Activated T-helper 1 cell treated with anti-CD3 and anti-CD28 coated beads, Interleukin-12 subunit alpha, Interleukin-12 subunit beta, Interleukin-2, Interleukin-4 antibody, amounts not matched to agents 30 ng/mL and 10 ng/mL and 1 ng/mL, durations not matched to agents 14 hours and 24 hours and 36 hours (primary cell): ENCODE measurements around the gene HES4. TPM values are rescaled to one million over a fixed set of nuclear protein-coding genes. Genes with fewer than 3 reads are reported as not detected.
A peak's percentile ranks its signal among the peaks of the same experiment; 100 is the strongest.

ENCODE experiments used
- DNase-seq: peaks from one replicate; pipeline ENCODE4 v3.0.0; 2021; ENCODE audit warnings: low spot score
- H3K27ac Mint-ChIP-seq: one replicate; pipeline ENCODE4 v1.8.0; 2021; ENCODE audit warnings: mild to moderate bottlenecking, mixed read lengths
- H3K27me3 Mint-ChIP-seq: one replicate; pipeline ENCODE4 v1.8.0; 2022; ENCODE audit warnings: mild to moderate bottlenecking, moderate library complexity, mixed read lengths; ENCODE audit not compliant: insufficient read depth
- H3K36me3 Mint-ChIP-seq: one replicate; pipeline ENCODE4 v1.8.0; 2021; ENCODE audit warnings: low read depth, mixed read lengths
- H3K4me1 Mint-ChIP-seq: one replicate; pipeline ENCODE4 v1.8.0; 2021; ENCODE audit warnings: low read depth, mixed read lengths
- H3K4me3 Mint-ChIP-seq: one replicate; pipeline ENCODE4 v1.8.0; 2021; ENCODE audit warnings: mild to moderate bottlenecking, moderate library complexity, mixed read lengths
- H3K9me3 Mint-ChIP-seq: one replicate; pipeline ENCODE4 v1.8.0; 2021; ENCODE audit warnings: mixed read lengths
- intact Hi-C: fragments of 100-400 bp; cut with micrococcal nuclease; formaldehyde crosslinking; loops from one replicate; pipeline ENCODE4 v1.15.1; 2024
- total RNA-seq: library from RNA; stranded (reverse); gene quantifications from 2 replicates; pipeline ENCODE4 v1.2.3, GENCODE V29; 2022

HES4 gene
- total RNA-seq, 1 donor from 2014 or later: 1.8 TPM

DNA sequence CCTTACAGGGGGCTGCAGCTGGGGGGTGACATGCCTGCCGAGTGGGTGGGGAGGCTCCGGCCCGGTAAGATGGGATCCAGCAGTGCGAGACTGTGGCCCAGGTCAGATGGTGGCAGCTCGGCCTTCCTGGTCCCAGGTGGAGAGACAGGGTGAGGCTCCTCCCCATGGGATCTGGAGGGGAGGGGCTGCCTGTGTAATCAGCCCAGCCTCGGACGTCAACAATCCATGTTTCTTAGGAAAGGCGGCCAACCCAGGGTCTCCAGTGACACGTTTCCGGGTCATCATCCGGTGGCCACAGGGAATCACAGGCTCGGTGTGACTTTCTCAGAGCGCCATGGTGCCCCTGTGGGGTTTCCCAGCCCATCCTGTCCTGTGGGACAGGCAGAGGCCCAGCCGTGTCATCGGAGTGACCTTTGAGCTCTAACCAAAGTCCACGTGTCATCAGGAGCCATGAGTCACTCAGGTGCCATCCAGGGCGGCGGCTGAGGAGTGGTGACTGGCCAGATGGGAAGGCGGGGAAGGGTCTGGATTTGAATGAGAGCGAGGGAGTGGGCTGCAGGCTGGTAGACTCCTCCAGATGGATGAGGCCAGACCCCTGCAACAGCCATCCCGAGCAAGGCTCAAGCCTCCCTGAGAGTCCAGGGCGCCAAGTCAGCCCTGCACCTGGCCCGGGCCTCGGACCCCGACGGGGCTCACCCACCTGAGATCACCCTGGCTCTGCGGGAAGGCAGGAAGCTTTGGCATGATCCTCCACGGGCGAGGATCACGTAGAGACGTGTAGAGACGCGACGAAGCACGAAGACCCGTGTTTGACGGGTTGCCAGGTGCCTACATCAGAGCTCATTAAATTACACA is 6.6 kb upstream of the HES4 start:
- Mint-ChIP-seq H3K36me3 (no peaks in the 10 kb centered on the region), H3K27me3 (peaks cover 29% of the 10 kb centered on the region), H3K4me3 (no peak overlapping the region), H3K9me3 (no peaks in the 10 kb centered on the region), H3K4me1 (peaks cover 11% of the 10 kb centered on the region), H3K27ac (no peak overlapping the region)
- DNase-seq: no peak
- intact Hi-C loops: no loop called here

- Mint-ChIP-seq H3K4me3 (no peak overlapping the region), H3K27me3 (peaks cover 29% of the 10 kb centered on the region), H3K4me1 (peaks cover 11% of the 10 kb centered on the region), H3K36me3 (no peaks in the 10 kb centered on the region), H3K9me3 (no peaks in the 10 kb centered on the region), H3K27ac (no peak overlapping the region)
- DNase-seq: no peak
- intact Hi-C loops: no loop called here
Measured at GRCh38 chr1:1005774-1006304, 5.9 kb upstream of the HES4 start.

- Mint-ChIP-seq H3K4me1 (peaks cover 11% of the 10 kb centered on the region), H3K27me3 (peaks cover 29% of the 10 kb centered on the region), H3K27ac (no peak overlapping the region), H3K9me3 (no peaks in the 10 kb centered on the region), H3K36me3 (no peaks in the 10 kb centered on the region), H3K4me3 (peak overlapping the region; percentile 32)
- intact Hi-C loops: no loop called here
- DNase-seq: no peak
Measured at GRCh38 chr1:1004780-1005697, 5.1 kb upstream of the HES4 start.

DNA sequence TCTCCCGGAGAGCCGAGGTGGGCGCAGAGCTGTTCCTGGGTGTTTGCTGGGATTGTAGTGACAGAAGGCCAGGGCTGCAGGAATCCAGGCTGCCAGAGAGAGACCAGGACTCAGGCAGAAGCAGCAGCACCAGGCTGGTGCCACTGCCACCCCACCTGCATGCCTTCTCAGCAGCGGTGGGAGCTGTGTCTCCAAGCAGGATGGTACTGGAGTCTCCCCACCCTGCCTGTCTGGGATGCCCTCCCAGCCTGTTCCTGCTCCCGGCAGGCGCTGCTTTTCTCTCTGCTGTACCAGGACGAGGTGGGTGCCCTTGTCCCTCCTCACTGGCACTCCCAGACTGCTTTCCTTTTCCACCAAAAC is 4.5 kb upstream of the HES4 start:
- H3K27me3 Mint-ChIP-seq: peaks cover 29% of the 10 kb centered on the region
- no peaks in the 10 kb centered on the region for H3K36me3 Mint-ChIP-seq
- H3K4me3 Mint-ChIP-seq: no peak overlapping the region
- peaks cover 11% of the 10 kb centered on the region for H3K4me1 Mint-ChIP-seq
- H3K9me3 Mint-ChIP-seq: no peaks in the 10 kb centered on the region
- no peak overlapping the region for H3K27ac Mint-ChIP-seq
- intact Hi-C loops: no loop called here
- DNase-seq: no peak

DNA sequence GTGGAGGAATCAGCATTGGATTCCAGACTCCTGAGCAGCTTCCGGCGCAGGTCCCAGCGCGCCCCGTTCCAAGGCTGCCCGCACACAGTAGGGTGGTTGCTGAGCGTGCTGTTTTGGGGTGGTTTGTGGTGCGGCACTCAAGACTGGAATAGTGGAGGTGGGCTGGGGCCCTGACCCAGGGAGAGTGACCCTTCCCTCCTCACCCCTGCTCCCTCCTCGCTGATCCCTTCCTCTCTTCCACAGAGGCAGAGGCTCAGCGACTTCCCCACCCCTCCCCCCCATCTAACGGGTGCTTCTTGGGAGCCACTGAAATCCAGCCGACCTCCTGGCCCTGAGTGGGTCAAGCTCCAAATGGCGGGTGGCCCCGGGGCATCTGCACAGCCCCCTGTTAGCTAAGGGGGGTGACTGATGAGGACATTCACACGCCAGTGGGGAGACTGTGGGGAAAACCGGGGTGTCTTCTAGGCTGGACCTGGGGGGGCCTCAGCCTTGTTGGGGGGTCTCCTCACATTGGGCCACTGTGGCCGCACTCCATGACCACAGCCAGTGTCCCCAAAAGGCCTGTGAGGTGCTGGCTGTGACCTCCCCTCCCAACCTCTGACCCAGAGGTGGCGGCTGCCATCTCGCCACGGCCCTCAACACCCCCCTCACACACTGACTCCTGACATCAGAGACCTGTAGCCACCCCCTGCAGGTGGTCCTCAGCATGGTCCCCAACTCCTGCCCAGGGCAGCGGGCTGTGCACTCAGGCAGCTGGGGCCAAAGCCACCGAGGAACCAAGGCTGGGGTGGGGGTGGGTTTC is 3.9 kb upstream of the HES4 start:
- Mint-ChIP-seq H3K36me3 (no peaks in the 10 kb centered on the region), H3K27me3 (peaks cover 25% of the 10 kb centered on the region), H3K27ac (no peak overlapping the region), H3K4me1 (peaks cover 11% of the 10 kb centered on the region), H3K4me3 (no peak overlapping the region), H3K9me3 (no peaks in the 10 kb centered on the region)
- no peak for DNase-seq
- intact Hi-C loops: no loop called here

- peaks cover 30% of the 10 kb centered on the region for H3K27me3 Mint-ChIP-seq
- H3K4me3 Mint-ChIP-seq: peak overlapping the region; percentile 66
- DNase-seq: no peak
- H3K4me1 Mint-ChIP-seq: peaks cover 11% of the 10 kb centered on the region
- intact Hi-C loops: loop anchor here (2.0 kb wide), 1 partner anchor 16 kb away; no protein-coding TSS in a partner anchor
- H3K27ac Mint-ChIP-seq: peak overlapping the region; percentile 78
- no peaks in the 10 kb centered on the region for H3K9me3 Mint-ChIP-seq
- no peaks in the 10 kb centered on the region for H3K36me3 Mint-ChIP-seq
Measured at GRCh38 chr1:1001057-1001783, 1.3 kb upstream of the HES4 start.

DNA sequence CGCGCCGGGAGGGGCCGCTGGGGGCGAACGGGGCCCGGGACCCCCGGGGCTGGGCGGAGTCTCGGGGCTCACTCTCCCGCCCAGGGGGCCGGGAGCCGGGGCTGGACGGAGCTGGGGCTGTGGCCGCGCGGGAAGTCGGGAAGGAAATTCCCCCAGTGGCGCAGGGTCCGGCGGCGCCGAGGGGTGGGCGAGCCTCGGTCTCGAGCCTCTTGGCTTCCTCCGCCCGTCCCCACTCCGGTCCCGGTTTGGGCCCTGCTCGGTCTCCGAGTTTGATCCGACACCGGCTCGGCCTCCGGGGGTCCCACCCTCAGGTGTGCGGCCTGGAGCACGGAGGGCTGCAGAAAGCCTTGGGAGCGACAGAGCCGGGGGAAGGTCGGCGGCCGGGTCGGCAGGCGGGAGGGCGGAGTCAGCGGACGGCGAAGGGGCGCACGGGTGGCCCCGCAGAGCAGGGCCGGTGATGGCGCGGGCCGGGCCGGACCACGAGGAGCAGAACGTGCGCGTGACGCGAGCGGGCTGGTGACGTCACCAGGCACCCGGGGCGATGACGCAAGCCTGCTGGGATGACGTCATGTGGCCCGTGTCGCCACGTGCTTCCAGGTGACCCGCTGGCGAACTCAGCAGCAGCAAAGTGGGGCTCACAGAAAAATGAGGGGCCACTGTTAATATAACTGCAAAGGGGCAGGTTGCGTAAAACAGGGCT is 610 bp upstream of the HES4 start:
- H3K27ac Mint-ChIP-seq: peak overlapping the region; percentile 78
- no peaks in the 10 kb centered on the region for H3K9me3 Mint-ChIP-seq
- peaks cover 34% of the 10 kb centered on the region for H3K27me3 Mint-ChIP-seq
- peak; percentile 56 for DNase-seq
- H3K4me1 Mint-ChIP-seq: peaks cover 11% of the 10 kb centered on the region
- intact Hi-C loops: loop anchor here (1.0 to 2.0 kb wide), 3 partner anchors 13 to 116 kb away; partner anchors contain the start of genes C1orf159 and ISG15
- no peaks in the 10 kb centered on the region for H3K36me3 Mint-ChIP-seq
- H3K4me3 Mint-ChIP-seq: peak overlapping the region; percentile 66

DNA sequence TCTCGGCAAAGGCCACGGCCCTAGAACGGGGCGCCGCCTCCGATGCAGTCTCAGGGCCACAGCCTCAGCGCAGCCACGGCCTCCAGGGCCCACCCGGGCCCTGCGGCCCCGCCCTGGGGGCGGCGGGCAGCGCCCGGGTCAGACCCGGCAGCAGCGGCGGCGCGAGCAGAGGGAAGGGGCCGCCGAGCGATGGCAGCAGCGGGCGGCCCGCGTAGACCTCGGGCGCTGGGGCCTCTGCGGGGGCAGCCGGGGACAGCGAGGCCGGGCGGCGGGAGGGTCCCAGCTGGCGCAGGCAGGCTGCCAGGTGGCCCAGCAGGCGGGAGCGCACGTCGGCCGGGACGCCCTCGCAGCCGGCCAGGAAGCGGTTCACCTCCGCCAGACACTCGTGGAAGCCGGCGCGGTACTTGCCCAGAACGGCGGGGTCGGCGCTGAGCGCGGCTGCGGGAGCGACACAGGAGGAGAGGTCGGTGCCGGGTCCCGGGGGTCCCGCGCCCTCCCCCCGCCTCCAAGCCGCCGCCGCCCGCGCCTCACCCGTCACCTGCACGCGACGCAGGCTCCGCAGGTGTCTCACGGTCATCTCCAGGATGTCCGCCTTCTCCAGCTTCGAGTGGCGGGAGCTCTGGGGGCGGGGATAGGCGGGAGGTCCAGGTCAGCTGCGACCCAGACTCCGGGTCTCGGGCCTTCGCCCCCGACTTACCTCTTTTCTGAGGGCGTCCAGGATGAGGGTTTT is 737 bp downstream of the HES4 start:
- no peaks in the 10 kb centered on the region for H3K9me3 Mint-ChIP-seq
- H3K4me1 Mint-ChIP-seq: no peaks in the 10 kb centered on the region
- intact Hi-C loops: no loop called here
- no peak overlapping the region for H3K27ac Mint-ChIP-seq
- H3K36me3 Mint-ChIP-seq: no peaks in the 10 kb centered on the region
- H3K27me3 Mint-ChIP-seq: peaks cover 32% of the 10 kb centered on the region
- no peak overlapping the region for H3K4me3 Mint-ChIP-seq
- no peak for DNase-seq

- H3K4me3 Mint-ChIP-seq: no peak overlapping the region
- H3K27ac Mint-ChIP-seq: no peak overlapping the region
- intact Hi-C loops: no loop called here
Measured at GRCh38 chr1:998745-998994, 1.2 kb downstream of the HES4 start.

GRCh38 chr1:997993-998744 is 1.7 kb downstream of the HES4 start:
- H3K27me3 Mint-ChIP-seq: peaks cover 31% of the 10 kb centered on the region
- no peaks in the 10 kb centered on the region for H3K36me3 Mint-ChIP-seq
- H3K4me1 Mint-ChIP-seq: no peaks in the 10 kb centered on the region
- no peak overlapping the region for H3K27ac Mint-ChIP-seq
- intact Hi-C loops: no loop called here
- DNase-seq: no peak
- no peaks in the 10 kb centered on the region for H3K9me3 Mint-ChIP-seq
- no peak overlapping the region for H3K4me3 Mint-ChIP-seq

More at GRCh38 chr1:998745-998994, 1.2 kb downstream of the HES4 start:
- no peaks in the 10 kb centered on the region for H3K9me3 Mint-ChIP-seq
- no peaks in the 10 kb centered on the region for H3K36me3 Mint-ChIP-seq
- peaks cover 32% of the 10 kb centered on the region for H3K27me3 Mint-ChIP-seq
- no peaks in the 10 kb centered on the region for H3K4me1 Mint-ChIP-seq
- no peak for DNase-seq

DNA sequence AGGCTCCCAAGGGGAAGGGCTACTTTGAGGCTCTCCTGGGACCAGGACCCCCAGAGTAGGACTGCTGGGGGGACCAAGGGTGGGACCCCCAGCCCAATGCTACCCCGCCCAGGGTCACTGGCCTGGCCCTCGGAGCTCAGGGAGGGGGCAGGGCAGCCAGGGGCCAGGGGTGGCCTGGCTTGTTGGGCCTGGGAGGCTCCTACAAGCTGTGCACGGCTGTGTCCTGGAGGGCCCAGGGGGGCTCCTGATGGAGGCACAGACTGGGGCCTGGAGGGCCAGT is 2.2 kb downstream of the HES4 start:
- Mint-ChIP-seq H3K36me3 (no peaks in the 10 kb centered on the region), H3K4me3 (no peak overlapping the region), H3K27ac (no peak overlapping the region), H3K4me1 (peaks cover 2% of the 10 kb centered on the region), H3K9me3 (peaks cover under 1% of the 10 kb centered on the region), H3K27me3 (peaks cover 27% of the 10 kb centered on the region)
- intact Hi-C loops: no loop called here
- DNase-seq: no peak
